Measurements from ENCODE around the gene RNU6-8.

Gene RNU6-8

DNA sequence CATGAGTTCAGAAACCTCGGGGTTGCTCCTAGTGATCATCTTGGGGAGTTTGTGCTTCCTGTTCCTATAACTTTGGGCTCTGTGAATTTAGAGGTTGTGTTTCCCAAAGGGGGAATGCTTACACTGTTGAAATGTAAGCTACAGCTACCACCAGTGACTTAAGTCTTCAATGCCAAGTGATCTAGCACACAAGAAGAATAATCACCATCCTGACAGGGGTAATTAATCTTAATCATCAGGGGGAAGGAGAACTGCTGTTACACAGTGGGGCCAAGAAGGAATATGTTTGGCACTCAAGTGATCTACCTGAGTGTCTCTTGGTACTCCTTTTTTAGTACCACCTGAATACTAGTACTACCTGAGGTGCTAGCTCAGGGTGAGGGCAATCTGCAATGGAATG lies 36.1 kb downstream of the RNU6-8 start:
- TF ChIP-seq ZBTB7A (IDR thresholded peaks at IDR 0.05; ENCODE audit: low read depth) (no peak), CREB1 (IDR thresholded peaks at IDR 0.05; ENCODE audit: low read depth) (no peak), YY1 (IDR thresholded peaks at IDR 0.05; ENCODE audit: low read depth) (no peak), EGR1 (IDR thresholded peaks at IDR 0.05) (no peak), CEBPB (IDR thresholded peaks at IDR 0.05) (no peak), TAF1 (IDR thresholded peaks at IDR 0.05; ENCODE audit: low read depth) (no peak)
- TF ChIP-seq, protein P1, sequence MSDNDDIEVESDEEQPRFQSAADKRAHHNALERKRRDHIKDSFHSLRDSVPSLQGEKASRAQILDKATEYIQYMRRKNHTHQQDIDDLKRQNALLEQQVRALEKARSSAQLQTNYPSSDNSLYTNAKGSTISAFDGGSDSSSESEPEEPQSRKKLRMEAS (IDR thresholded peaks at IDR 0.05) = no peak

DNA sequence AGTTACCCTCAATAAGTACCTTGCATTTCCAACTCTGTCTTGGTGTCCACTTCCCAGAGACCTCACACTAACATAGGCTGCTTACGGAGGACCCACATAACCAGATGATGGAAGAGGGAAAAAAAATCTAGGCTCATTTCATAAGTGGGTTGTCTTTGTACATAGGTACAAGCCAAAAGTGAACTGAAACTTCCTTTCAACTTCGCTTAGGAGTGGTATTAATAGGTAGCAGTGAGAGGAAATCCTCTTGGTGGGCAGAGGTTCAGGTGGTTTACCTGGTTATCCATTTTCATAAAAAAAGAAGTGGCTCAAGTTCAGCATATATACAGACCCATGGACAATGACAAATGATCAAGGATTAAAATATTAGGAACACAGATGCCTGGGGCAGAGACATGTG lies 37.0 kb downstream of the RNU6-8 start:
- TF ChIP-seq EGR1 (IDR thresholded peaks at IDR 0.05) (no peak), CREB1 (IDR thresholded peaks at IDR 0.05; ENCODE audit: low read depth) (no peak)
